GM19395 (cell line): ENCODE measurements around the gene VPS52.
"Not testable (repeated sequence)": the region's sequence is repeated elsewhere in the genome, so short reads cannot be mapped to it uniquely, and the experiment has no call there.

ENCODE experiments used
- ATAC-seq: cut with Tn5 transposase; IDR thresholded peaks from one replicate; pipeline ENCODE4 v1.9.1; 2021; ENCODE audit warnings: mild to moderate bottlenecking, moderate library complexity; ENCODE audit not compliant: unreplicated experiment

VPS52 gene

DNA sequence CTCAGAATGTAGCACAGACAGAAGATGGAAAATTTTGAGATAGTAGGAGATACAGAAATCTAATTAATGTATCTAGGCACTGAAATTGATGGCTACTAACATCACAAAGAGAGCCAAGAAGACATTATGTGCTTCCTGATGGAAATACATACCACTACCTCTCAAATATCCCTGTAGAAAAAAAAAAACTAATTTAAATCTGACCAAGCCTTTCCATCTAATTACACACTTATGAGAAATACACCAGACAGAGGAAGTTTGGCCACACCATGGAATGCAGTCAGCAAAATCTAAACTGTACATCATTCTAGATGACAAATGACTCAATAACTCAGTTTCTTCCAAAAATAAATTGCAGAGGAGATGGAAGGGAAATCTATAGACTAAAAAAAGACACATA lies 18.9 kb downstream of the VPS52 start:
- ATAC-seq: no peak

DNA sequence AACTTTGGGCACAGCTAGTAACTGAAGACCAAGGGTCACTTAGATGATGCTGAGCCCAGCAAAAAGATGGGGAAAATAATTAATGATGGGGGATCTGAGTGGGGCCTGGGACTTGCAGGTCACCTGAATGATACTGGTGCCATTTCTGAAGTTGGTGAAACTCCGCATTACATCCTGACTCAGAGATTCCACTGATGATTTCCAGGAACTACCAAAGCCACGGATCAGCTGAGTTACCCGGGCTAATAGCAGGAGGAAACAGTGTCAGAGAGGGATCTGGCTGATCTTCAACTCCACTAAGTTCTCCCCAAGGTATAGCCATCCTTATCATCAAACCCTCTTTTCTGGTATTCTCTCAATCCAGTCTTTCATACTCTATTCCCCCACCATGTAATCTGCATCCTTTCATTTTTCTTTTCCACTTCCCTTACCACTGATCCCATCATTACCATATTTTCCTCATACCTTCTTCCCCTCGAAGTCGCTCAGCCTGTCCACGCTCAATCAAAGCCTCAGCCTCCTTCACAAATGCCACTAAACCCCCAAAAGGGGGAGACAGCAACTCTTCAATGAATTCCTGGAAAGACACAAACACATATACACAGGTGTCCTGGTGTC lies 20.2 kb downstream of the VPS52 start:
- ATAC-seq: no peak

DNA sequence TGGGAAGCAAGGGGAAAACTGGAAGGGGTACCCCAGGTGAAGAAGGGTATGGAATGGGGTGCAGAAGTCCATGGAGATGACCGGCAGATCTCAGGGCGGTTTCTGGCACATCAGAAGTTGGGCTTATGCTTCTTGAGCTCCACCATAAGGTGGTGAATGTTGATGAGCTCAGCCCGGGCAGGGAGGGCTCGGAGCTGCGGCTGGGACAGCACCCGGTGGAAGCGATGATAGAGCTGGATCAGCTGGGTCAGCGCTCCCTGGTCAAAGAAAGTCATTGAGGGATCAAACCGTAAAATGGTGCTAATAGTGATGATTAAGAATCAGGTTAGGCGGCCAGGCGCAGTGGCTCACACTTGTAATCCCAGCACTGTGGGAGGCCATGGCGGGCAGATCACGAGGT lies 20.9 kb downstream of the VPS52 start:
- ATAC-seq: no peak

DNA sequence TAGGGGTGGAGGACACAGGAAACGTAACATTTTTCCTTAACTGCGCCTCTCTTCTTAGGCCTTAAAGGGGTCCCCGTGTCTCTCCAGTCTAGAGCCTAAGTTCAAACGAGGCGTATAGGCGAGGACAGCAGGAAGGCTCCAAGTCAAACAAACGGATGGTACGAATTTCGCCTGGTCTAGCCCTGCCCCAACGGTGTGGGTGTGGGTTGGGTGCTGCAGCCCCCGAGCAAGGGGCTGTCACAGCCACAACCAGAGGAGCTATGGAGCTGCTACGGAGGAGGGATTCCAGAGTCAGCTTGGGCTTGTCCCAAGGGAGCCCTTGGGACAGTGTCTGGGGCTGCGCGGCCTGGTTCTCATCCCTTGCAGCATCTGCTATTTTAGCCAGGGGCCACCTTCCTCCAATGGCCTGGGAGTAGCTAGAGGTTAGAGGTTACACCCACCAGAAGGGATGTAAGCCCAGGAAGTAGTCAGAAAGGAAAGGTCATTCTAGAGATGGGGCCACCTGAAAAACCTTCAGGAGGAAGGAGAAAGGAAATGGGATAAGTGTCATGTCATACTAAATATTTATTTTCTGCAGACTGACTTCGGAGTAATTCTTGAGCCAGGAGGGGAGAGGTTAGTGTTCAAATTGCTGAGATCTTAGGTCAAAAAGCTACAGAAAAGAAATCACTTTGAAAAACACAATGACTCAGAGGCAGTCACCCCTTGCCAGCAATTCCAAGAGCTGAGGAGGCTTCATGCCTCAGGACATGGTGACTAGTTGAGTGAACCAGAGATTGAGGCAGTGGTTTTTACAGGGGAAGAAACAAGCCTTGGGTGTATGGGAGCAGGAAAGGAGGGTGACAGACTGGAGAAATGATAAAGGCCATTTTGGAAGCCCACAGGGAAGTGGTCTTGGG lies 21.7 kb downstream of the VPS52 start:
- no peak for ATAC-seq

DNA sequence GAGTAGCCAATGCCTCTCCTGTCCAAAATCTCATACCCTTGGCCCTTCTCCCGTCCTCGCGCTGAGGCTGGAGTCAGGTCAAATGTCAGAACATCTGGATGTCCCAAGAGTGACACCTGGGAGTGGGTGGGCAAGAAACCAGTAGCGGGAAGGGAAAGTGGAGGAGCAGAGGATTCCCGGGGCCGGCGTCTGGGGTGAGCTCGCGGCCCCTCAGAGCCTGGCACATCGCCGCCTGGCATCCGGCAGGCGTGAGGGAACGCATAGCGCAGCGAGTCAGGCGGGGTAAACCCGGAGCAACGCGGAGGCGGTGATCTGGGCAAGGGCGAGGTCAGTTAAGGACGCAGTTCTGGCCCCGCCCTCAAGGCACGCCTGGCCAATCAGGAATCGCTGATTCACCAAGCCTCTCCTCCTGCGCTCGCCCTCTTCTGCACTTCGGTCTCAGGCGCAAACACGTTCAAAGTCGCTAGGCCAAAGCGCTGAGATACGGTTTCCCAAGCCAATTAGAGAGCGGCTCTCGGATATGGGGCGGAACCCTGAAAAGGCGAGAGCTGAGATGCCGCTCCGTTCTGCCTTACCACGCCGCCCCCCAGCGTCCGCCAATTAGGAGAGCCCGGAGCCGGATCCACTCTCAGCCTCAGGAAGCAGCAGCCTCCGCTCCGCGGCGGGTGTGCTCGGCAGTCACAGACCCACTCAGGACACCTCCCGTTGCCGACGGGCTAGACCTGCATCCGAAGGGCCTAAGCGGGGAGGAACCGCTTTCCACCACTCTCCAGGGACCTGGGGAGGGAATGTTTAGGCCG lies 22.5 kb downstream of the VPS52 start:
- ATAC-seq: peak; percentile 88

DNA sequence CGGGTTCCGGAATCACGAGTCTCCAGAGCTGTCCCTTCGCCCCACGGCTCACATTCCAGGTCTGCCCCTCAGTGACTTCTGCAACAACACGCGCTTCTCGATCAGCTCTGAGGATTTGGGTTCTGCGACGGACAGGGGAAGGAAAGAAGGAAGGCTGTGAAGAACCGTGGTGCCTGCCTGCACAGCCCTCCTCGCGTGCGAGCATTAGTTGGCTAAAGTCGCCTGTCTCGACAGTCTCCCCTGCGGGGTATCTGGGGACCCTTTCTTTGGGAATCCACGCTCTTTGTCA lies 23.1 kb downstream of the VPS52 start:
- peak; percentile 11 for ATAC-seq

DNA sequence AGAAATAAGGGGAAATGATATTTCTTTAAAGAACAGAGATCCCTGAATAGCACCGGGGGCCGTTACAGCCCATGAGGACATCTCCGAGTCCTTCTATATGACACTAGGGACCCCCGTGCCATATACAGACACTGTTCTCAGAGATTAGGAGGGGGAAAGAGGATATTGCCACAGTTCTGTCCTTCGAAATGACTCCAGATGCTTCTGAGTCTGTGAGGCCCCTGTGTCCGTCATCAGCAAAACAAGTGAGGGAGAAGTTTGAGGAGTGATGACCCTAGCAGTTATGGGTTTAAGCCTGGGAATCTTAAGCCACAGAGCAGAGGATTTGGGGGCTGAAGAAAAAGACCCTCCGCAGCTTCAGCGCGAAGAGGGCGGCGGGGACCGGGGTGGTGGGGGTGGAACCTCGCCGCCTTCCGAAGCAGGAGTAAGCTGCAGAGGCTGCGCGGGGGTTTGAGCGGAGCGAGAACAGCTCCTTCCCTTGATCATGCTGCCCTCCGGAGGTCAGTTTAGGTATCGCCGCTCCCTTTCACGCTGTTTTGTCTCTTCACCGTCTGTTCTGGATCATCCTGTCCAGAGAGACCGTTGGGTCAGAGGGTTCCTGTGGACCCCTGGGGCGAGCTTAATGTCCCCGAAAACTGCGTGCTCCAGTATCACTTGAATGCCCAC lies 23.6 kb downstream of the VPS52 start:
- peak; percentile 49 for ATAC-seq

DNA sequence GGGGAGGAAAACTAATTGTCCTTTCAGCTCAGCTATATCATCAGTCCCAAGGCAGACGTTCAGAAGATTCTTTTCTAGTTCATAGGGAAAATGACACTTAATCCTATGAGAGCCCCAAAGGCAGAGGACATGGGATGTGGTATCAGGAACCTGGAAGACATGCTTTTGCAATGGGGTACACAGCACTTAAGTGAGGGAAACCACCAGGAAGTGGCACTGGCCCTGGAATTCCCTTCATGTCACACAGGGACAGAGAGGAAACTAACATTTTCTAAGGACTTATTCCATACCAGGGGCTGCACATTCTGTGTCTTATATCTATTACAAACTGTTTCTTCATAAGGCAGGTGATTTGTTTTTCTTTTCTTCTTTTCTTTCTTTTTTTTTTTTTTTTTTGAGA lies 28.2 kb downstream of the VPS52 start:
- no peak for ATAC-seq

DNA sequence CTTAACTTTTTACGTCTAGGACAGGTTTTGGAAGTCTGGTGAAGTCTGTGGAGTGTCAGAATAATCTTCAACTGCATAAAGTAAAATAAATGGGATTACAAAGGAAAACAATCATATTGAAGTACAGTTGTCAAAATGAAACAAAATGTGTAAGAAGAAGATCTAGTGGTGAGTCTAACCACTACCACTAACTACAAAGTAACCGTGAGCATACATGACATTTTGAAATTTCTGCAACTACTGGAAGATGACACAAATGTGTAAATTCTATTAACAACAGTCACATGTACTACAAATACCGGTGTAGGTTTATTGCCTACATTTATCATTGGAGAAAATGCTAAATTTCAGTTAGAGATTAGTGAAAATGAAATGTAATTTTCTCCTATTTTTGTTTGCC lies 29.7 kb downstream of the VPS52 start:
- ATAC-seq: no peak

DNA sequence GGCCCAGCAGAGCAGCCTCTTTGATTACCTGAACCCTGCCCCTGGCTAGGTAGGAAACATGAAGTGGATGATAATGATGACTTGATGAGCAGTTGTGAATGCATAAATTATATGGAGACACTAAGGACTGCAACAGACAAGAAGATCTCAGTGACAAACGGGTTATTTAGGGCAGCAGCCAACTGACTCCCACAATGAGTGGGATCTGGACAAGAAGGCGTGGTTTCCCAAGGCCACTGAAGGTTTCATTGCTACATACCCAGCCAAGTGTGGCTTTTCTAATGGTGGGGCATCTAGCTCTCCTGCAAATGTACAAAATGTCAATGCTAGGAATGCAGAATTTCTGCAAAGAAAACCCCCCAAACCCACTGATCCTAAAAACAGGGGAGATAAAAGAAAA lies 33.9 kb downstream of the VPS52 start:
- no peak for ATAC-seq

DNA sequence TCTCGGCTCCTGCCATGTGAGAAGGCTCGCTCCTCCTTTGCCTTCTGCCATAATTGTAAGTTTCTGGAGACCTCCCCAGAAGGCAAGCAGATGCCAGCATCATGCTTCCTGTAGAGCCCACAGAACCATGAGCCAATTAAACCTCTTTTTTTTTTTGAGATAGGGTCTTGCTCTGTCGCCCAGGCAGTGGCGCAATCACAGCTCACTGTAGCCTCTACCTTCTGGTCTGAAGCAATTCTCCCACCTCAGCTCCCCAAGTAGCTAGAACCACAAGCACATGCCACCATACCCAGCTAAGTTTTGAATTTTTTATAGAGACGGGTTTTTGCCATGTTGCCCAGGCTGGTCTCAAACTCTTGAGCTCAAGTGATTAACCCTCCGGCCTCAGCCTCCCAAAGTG lies 34.8 kb downstream of the VPS52 start:
- ATAC-seq: no peak

DNA sequence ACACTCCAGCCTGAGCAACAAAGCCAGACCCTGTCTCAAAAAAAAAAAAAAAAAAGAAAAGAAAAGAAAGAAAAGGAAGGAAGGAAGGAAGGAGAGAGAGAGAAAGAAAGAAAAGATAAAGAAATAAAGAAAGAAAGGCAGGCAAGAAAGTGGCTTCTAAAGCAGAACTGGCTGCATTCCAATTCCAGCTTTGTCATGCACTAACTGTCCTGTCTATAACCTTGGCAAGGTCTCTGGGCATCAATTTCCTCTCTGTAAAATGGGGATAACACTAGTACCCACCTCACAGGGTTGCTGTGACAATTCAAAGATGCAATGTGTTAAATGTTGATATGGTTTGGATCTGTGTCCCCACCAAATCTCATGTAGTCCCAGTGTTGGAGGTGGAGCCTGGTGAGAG lies 35.3 kb downstream of the VPS52 start:
- ATAC-seq: no peak

DNA sequence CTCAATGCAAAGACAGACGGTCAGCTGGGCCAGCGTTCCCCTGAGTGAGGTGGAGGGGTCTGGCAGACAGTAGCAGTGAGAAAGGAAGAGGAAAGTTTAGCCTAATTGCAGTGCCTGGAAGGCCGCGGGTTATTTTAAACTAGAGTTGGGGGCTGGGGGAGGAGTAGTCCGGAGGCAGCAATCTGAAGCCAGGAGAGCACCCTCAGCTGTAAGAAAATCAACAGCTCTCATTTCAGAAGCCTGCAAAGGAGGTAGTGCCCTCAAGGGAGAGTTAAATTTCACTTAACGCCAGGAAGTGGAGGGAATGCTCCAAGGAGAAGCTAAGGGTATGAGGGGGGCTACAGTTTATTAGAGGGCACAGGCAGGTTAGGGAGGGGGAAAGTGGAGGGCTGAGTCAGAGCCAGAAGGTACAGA lies 36.4 kb downstream of the VPS52 start:
- no peak for ATAC-seq

DNA sequence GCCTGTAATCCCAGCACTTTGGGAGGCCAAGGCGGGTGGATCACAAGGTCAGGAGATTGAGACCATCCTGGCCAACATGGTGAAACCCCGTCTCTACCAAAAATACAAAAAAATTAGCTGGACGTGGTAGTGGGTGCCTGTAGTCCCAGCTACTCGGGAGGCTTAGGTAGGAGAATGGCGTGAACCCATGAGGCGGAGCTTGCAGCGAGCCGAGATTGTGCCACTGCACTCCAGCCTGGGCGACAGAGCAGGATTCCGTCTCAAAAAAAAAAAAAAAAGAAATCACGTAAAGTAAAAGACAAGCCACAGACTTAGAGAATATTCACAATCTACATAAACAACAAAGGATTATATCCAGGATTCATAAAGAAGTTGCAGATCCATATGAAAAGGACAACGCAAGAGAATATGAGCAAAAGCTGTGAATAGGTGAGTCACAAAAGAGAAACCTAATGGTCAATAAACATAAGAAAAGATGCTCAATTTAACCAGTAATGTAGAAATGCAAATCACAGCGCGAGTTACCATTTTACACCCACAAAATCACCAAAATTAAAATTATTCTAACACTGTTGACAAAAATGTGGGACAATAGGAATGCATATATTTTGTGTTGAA lies 45.1 kb downstream of the VPS52 start:
- not testable (repeated sequence) for ATAC-seq

DNA sequence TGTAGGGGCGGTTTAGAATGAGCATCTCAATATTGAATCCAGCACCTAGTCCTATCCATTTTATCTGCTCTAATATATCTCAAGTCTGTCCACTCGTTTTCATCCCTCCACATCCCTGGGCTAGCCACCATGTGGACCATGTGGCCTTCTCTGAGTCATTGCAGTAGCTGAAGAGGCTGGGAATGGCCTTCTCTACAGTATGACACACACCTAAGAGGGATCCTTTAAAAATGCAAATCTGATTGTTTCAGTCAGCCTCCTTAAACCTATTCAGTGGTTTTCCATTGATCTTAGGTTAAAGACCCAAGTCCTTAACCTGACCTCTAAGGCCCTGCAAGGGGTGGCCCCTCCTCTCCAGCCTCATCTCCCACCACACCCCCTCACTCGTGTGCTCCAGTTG lies 54.0 kb downstream of the VPS52 start:
- no peak for ATAC-seq

DNA sequence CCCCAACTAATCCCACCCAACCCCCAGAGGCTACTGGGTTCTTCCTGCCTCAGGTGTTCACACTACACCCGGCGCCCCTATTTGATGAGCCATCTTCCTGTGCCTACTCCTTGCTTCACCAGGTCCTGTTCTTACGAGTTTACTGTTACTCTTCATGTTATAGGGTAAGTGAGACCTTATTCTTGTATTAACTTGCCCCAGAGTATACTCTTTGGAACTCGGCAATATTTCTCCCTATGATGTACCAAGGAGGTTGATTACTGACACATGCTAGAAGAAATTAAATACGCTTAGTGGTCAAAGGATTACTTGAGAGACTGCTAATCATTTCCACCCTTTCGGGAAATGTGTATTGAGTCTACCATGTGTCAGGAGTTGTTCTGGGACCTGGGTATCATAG lies 54.4 kb downstream of the VPS52 start:
- no peak for ATAC-seq

DNA sequence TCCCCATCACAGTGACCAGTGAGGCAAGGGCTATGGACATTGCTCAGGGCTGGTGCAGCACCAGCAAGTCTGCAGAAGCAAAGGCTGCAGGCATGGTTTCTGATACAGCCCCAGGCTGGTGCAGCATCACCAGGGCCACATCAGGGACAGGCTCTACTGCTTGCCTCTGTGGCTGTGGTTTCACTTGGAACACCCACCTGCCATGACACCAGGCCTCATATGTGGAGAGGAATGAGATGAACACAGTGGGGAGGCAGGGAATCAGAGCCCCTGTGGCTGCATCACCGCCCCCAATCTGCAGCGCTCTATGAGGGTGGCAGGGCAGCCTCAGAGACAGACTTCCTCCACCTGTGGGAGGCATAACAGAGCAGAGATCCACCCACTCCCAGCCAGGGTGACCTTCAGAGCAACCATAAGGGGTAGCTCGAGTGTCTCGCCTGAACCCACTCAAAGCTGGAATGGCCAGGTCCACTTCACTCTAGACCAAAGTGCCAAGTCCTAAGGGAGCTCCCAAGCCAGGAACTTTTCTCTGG lies 55.5 kb downstream of the VPS52 start:
- ATAC-seq: no peak

DNA sequence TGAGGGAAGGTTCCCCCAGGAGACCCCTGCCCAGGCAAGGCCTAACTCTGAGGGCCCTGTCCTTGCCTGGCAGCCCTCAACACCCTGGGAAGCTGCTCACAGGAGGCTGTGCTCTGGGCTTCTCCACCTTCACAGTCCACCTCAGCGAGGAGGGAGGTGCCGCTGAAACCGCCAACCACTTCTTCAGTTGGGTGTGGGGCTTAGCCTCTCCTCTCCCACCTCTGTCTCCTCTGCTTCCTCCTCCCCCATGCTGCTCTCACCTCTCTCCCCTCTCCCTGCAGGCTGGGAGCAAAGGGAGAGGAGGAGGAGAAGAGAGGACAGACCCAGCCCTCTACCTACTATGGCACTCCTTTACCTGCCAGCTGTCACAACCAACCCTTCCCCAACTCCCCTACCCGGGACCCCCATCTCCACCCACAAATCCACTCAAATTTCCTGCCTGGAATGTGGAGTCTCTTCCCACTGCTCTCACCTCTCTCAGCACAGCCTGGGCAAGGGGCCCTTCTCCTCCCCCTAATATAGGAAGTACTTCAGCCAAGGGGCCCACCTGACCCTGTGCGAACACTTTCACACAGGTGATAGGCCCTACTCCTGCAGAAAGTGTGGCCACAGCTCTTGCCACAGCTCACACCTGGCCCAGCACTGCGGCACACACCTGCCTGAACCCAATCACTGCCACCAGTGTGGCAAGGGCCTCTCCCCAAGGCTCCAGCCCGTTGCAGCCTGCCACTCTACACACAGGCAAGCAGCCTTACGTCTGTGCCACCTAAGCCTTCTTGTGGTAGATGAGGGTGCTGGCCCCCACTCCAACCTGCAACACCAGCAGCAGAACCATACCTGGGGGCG lies 56.2 kb downstream of the VPS52 start:
- no peak for ATAC-seq

DNA sequence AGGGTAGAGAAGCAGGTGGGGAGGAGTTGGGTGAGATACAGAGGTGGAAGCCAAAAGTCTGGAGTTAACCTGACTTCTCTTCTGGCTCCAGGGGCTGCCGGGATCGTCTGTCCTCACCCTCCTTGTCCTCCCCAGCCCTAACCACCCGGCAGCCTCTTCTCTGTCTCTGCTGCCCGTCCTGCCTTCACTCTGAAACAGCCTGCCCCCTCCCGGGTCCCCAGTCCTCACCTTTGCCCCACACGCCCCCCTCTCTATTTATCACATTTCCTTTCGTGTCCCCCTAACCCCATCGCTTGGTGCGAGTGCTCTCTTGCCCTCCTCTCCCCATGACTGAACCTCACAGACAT lies 57.7 kb downstream of the VPS52 start:
- ATAC-seq: no peak
